HepG2 (cell line): ENCODE measurements around the gene PACS2. TPM values are rescaled to one million over a fixed set of nuclear protein-coding genes. Genes with fewer than 3 reads are reported as not detected.

ENCODE experiments used
- ATAC-seq: fragments of 200-7000 bp; cut with Tn5 transposase; 3 replicates; pipeline ENCODE4 v1.9.1; 2020; ENCODE audit warnings: mild to moderate bottlenecking, moderate library complexity
- BruUV-seq: library from RNA; stranded (reverse); fragments of 400-500 nt; replicated peaks from 2 replicates; lab custom pipeline; 2021; lab: Mats Ljungman, UMichigan
- CTCF ChIA-PET: fragments of 300-600 bp; formaldehyde crosslinking; extraction: SDS; loops from one replicate; lab custom pipeline; 2021; ENCODE audit warnings: low total read pairs, inconsistent platforms, low intra/inter-chr PET ratio; lab: Yijun Ruan, JAX
- POLR2A ChIA-PET: fragments of 350-600 bp; sonication (Branson Sonifier 250); formaldehyde crosslinking; loops from one replicate; lab custom pipeline; 2020; ENCODE audit warnings: antibody characterized with exemption, inconsistent platforms; lab: Yijun Ruan, JAX
- DNase-seq: peaks from one replicate; pipeline ENCODE4 v3.0.0-alpha.2; 2015; ENCODE audit warnings: low spot score
- FAIRE-seq: peaks from 3 replicates; lab custom pipeline; 2011; peaks lifted over from hg19 to GRCh38; lab: Jason Lieb, UNC
- H2AFZ ChIP-seq: one replicate; pipeline ENCODE4 v1.6.1; 2011; ENCODE audit warnings: low read length, inconsistent platforms
- H3K27ac ChIP-seq: fragments of 300-600 bp; 3 replicates; pipeline ENCODE4 v1.8.0; 2011; ENCODE audit warnings: mixed run types, mild to moderate bottlenecking, mixed read lengths, low read length, inconsistent platforms; ENCODE audit not compliant: insufficient read depth; ENCODE audit errors: extremely low read length
- H3K27me3 ChIP-seq, 2 experiments: fragments of 200-600 bp in 1 of 2; 2 replicates in 1 of 2; 3 replicates in 1 of 2; pipeline versions ENCODE4 v1.6.0 to v1.8.0; 2011; ENCODE audit warnings: low read length in 2 of 2, mild to moderate bottlenecking in 2 of 2, moderate library complexity in 2 of 2, inconsistent platforms in 1 of 2; ENCODE audit not compliant: insufficient read depth in 2 of 2, control insufficient read depth in 1 of 2
- H3K36me3 ChIP-seq, 2 experiments: fragments of 200-600 bp in 1 of 2; replicated peaks in 1 of 2; 2 replicates in 1 of 2; 3 replicates in 1 of 2; pipeline versions ENCODE4 v1.5.1 to v1.8.0; 2011; ENCODE audit warnings: low read length in 2 of 2, inconsistent platforms in 1 of 2; ENCODE audit not compliant: insufficient read depth in 2 of 2, control insufficient read depth in 1 of 2
- H3K4me1 ChIP-seq: 2 replicates; pipeline ENCODE4 v1.5.1; 2012; ENCODE audit warnings: low read length, inconsistent platforms; ENCODE audit not compliant: insufficient read depth
- H3K4me2 ChIP-seq: 2 replicates; pipeline ENCODE4 v1.6.0; 2011; ENCODE audit warnings: low read depth, low read length, inconsistent platforms
- H3K4me3 ChIP-seq, 3 experiments: fragments of 200-600 bp in 1 of 3; sonication (generic), shearing (Covaris generic) in 1 of 3; replicated peaks in 1 of 3; 2 replicates each; pipeline ENCODE4 v1.5.1; 2011 to 2016; ENCODE audit warnings: low read length in 3 of 3, inconsistent platforms in 2 of 3, low read depth in 2 of 3, mild to moderate bottlenecking in 2 of 3, control low read depth in 1 of 3, mixed read lengths in 1 of 3; ENCODE audit not compliant: insufficient read depth in 1 of 3
- H3K79me2 ChIP-seq: one replicate; pipeline ENCODE4 v1.6.1; 2011; ENCODE audit warnings: low read length, inconsistent platforms; ENCODE audit not compliant: insufficient read depth
- H3K9ac ChIP-seq: 2 replicates; pipeline ENCODE4 v1.6.0; 2011; ENCODE audit warnings: mild to moderate bottlenecking, low read depth, low read length, inconsistent platforms; ENCODE audit not compliant: insufficient read depth
- H3K9me3 ChIP-seq: 2 replicates; pipeline ENCODE4 v1.5.1; 2012; ENCODE audit warnings: mild to moderate bottlenecking, low read length
- H4K20me1 ChIP-seq: 2 replicates; pipeline ENCODE4 v1.6.0; 2011; ENCODE audit warnings: inconsistent platforms, mild to moderate bottlenecking, low read length, moderate library complexity; ENCODE audit not compliant: insufficient read depth
- AGO2 ChIP-seq: fragments of 200-400 bp; formaldehyde crosslinking; optimal IDR thresholded peaks from 2 replicates; pipeline ENCODE3; 2017; ENCODE audit warnings: mild to moderate bottlenecking, low read depth, low read length, moderate library complexity
- KDM4B ChIP-seq: sonication (generic); formaldehyde crosslinking; IDR thresholded peaks from 2 replicates; pipeline ENCODE4 v1.4.0; 2020; ENCODE audit warnings: missing genetic modification reagents
- MAFK ChIP-seq, 2 experiments: IDR thresholded peaks in 1 of 2; conservative IDR thresholded peaks in 1 of 2; 2 replicates each; pipeline ENCODE4 v1.6.1; 2011; ENCODE audit warnings: improper control_type of control experiment in 2 of 2, low read length in 2 of 2
- MEIS2 ChIP-seq: sonication (generic); formaldehyde crosslinking; IDR thresholded peaks from 2 replicates; pipeline ENCODE4 v1.9.0; 2021; ENCODE audit warnings: mild to moderate bottlenecking, missing genetic modification reagents
- PHB2 ChIP-seq: fragments of 450-650 bp; IDR thresholded peaks from 2 replicates; pipeline ENCODE4 v1.6.1; 2018; ENCODE audit not compliant: partially characterized antibody
- POLR2A ChIP-seq, 2 experiments: IDR thresholded peaks; 2 replicates each; pipeline ENCODE4 v1.6.1; 2011; ENCODE audit warnings: low read depth in 2 of 2, low read length in 2 of 2, mild to moderate bottlenecking in 1 of 2, moderate library complexity in 1 of 2; ENCODE audit not compliant: insufficient read depth in 1 of 2
- RBFOX2 ChIP-seq: fragments of 200-400 bp; formaldehyde crosslinking; IDR thresholded peaks from 2 replicates; pipeline ENCODE4 v1.6.1; 2017; ENCODE audit warnings: low read depth, mild to moderate bottlenecking, low read length
- ZBTB43 ChIP-seq: sonication (generic); formaldehyde crosslinking; conservative IDR thresholded peaks from 2 replicates; pipeline ENCODE4 v1.4.0; 2020; ENCODE audit warnings: missing genetic modification reagents
- ZFP62 ChIP-seq: sonication (generic); formaldehyde crosslinking; IDR thresholded peaks from 2 replicates; pipeline ENCODE4 v1.4.0; 2020; ENCODE audit warnings: missing genetic modification reagents
- ZNF3 ChIP-seq: IDR thresholded peaks from 2 replicates; pipeline ENCODE4 v1.7.0; 2017; ENCODE audit warnings: inconsistent platforms
- ZNF746 ChIP-seq: sonication (generic); formaldehyde crosslinking; IDR thresholded peaks from 2 replicates; pipeline ENCODE4 v1.8.0; 2022; ENCODE audit warnings: mild to moderate bottlenecking, missing genetic modification reagents
- ZUFSP ChIP-seq: sonication (generic); formaldehyde crosslinking; IDR thresholded peaks from 2 replicates; pipeline ENCODE4 v1.9.0; 2021; ENCODE audit warnings: missing genetic modification reagents, mild to moderate bottlenecking, borderline replicate concordance
- WGBS: methylation state at CpG from one replicate; pipeline ENCODE4 v1.1.6; 2017; ENCODE audit warnings: low lambda C conversion rate; 5-methylcytosine and 5-hydroxymethylcytosine counted together
- in situ Hi-C: cut with HindIII; loops from 2 replicates; pipeline ENCODE4 v1.10.0; 2017; ENCODE audit warnings: low pct_unique_long_range_greater_than_20kb; ENCODE audit not compliant: extremely low pct_ligation_motif_present
- intact Hi-C: fragments of 100-400 bp; cut with micrococcal nuclease; formaldehyde crosslinking; loops from one replicate; pipeline ENCODE4 v1.10.0; 2022; ENCODE audit not compliant: unreplicated experiment
- polyA plus RNA-seq, 8 experiments: library from polyadenylated mRNA; depleted of rRNA in 3 of 8; stranded (reverse) in 7 of 8; unstranded in 1 of 8; fragments of >200 nt; fragmentation: Illumina TruSeq in 4 of 8; extraction: Trizol in 4 of 8; gene quantifications; 2 replicates each; pipeline versions ENCODE4 v1.2.1 to v1.2.3, GENCODE V29; 2011 to 2016; ENCODE audit warnings: low read depth in 4 of 8, missing spikeins in 1 of 8, mixed read lengths in 1 of 8; ENCODE audit not compliant: insufficient read depth in 1 of 8
- total RNA-seq, 5 experiments: library from RNA; depleted of rRNA; stranded (reverse); fragments of >200 nt; fragmentation: Illumina TruSeq; extraction: Trizol; gene quantifications; 2 replicates each; pipeline ENCODE4 v1.2.3, GENCODE V29; 2016; ENCODE audit warnings: low read depth in 1 of 5

The PACS2 gene
- total and polyA plus RNA-seq, 2 of the 13 experiments (the other 11 are each of a cell fraction or from before 2014, with no cell fraction given): 23.6 to 27.6 TPM

- Histone ChIP-seq H3K4me3 (no peak overlapping the region), H3K4me2 (no peak overlapping the region), H3K9ac (no peak overlapping the region), H3K27ac (no peak overlapping the region), H3K27me3 (no peaks in the 10 kb centered on the region), H3K36me3 (peaks cover 8 to 25% of the 10 kb centered on the region in 2 experiments), H3K79me2 (peaks cover 36% of the 10 kb centered on the region), H2AFZ (no peak overlapping the region), H3K9me3 (no peaks in the 10 kb centered on the region), H4K20me1 (0 out of 2 replicates have a peak, but pooled peaks cover 3% of the 10 kb centered on the region), H3K4me1 (peaks cover 6% of the 10 kb centered on the region)
- FAIRE-seq (no peak), ATAC-seq (no peak), DNase-seq (no peak)
- CTCF ChIA-PET: no interaction called here
- TF ChIP-seq ZNF3 (CRISPR knock-in tag): no peak
- no peak for TF ChIP-seq MAFK (conservative IDR thresholded peaks at IDR 0.05 in 1 of 2, IDR thresholded peaks at IDR 0.05 in 1 of 2; ENCODE audit: low read length in 2 of 2)
- TF ChIP-seq ZFP62 (CRISPR knock-in tag): no peak
- BruUV-seq: TSS peak; percentile 34
- POLR2A ChIA-PET: no interaction called here
- intact Hi-C loops: no loop called here
- in situ Hi-C loops: no loop called here
- WGBS: 96% methylated on average over 12 of the region's 12 CpGs
These were observed 121.9 kb downstream of the PACS2 start for GRCh38 chr14:105436402-105436801.

GRCh38 chr14:105436891-105437722 is 122.6 kb downstream of the PACS2 start:
- Histone ChIP-seq H3K9me3 (no peaks in the 10 kb centered on the region), H3K9ac (no peak overlapping the region), H2AFZ (no peak overlapping the region), H3K27me3 (no peaks in the 10 kb centered on the region), H3K36me3 (peaks cover 8 to 25% of the 10 kb centered on the region in 2 experiments), H3K4me3 (no peak overlapping the region), H3K79me2 (peaks cover 36% of the 10 kb centered on the region), H3K4me1 (no peaks in the 10 kb centered on the region), H3K27ac (no peak overlapping the region), H4K20me1 (0 out of 2 replicates have a peak, but pooled peaks cover 3% of the 10 kb centered on the region), H3K4me2 (no peak overlapping the region)
- in situ Hi-C loops: no loop called here
- no TSS peak for BruUV-seq
- WGBS: 96% methylated on average over 13 of the region's 31 CpGs
- CTCF ChIA-PET: no interaction called here
- POLR2A ChIA-PET: no interaction called here
- FAIRE-seq (no peak), DNase-seq (no peak), ATAC-seq (no peak)
- intact Hi-C loops: no loop called here
- TF ChIP-seq PHB2 (no peak), RBFOX2 (peak; percentile 53; the same call in 1 of the 2 replicates), ZFP62 (CRISPR knock-in tag) (no peak), ZUFSP (CRISPR knock-in tag) (no peak), ZBTB43 (CRISPR knock-in tag) (no peak), MEIS2 (CRISPR knock-in tag) (no peak), ZNF746 (CRISPR knock-in tag) (no peak), KDM4B (CRISPR knock-in tag) (no peak), AGO2 (peak; percentile 64), POLR2A (IDR thresholded peaks at IDR 0.05; ENCODE audit: insufficient read depth in 1 of 2, low read depth in 2 of 2, low read length in 2 of 2) (peak in 1 of 2 experiments; percentile 18; a peak in 1 of 4 replicates)
